Medulla oblongata (tissue), 1 donor: ENCODE measurements around the gene LRRC46.

Source experiments
- DNase-seq: peaks from one replicate; pipeline ENCODE4 v3.0.0-alpha.2; 2015; ENCODE audit errors: extremely low spot score

LRRC46 gene

DNA sequence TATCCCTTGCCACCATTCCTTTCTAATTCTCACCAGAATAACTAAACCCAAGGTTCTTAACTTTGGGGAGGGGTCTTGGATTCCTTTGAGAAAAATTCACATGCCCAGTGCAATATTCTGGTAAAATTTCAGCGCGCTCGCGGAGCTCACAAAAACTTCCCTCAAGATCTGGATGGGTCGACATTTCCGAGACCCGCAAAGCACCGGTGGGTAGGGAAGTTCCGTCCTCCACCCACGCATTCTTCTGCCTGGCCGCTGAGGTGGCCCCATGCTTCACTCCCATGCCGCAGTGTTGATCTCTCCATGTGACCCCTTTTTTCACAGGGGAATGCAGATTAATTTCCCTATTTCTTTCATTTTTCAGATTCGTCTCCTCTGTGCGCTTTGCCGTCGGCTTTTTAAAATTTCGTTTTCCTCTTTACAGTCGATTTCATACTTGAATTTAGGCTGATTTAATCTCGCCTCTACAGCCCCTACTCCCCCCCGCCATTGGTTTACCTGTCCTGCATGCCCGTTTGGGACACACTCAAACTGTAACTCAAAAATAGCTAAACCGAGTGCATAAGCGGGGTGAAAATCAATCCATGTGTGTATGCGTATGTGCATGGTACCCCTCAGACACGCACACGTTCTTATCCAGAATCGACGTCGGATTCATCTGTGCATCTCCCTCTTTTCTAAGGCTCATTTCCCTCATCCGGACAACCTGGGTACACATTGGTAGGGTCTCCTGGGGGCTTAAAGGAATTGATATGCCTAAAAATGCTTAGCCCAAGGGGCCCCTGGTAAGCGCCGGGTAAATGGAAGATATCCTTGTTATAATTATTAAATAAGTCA is 20.9 kb downstream of the LRRC46 start:
- no peak for DNase-seq

DNA sequence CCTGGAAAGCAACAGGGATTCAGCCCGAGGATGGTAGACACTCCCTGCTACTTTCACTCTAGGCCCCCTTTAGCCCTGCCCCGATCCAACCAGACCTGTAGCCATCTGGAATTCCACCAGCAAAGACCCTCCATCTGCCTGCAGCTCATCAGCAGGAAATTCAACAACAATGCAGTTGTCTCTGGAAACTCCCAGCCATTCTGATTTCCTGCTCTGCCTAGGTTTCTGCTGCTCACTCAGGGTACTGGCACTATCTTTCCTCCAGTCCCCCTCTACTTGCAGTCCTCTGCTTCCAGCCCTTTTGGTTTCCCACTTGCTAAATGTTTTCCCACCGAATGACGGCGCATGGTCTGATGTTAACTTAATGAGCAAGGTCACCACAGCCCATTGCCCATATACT is 22.1 kb downstream of the LRRC46 start:
- no peak for DNase-seq

DNA sequence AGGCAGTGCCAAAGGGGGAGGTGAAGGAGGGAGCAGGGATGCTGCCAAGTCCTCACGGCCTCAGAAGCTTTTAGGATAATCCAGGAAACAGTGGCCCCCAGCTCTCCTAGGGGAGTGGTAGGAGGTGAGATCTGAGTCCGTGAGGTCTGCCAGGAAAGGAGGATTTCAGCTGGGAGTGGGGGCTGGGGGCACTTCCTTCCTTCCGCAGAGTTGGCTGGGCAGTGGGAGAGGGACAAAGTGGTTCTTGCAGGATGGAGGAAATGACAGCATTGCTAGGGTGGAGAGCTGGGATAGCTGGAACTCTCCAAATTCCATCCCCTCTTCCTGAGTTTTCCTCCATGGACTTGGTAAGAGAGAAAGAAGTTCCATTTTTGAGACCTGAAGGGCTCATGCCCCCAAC is 24.3 kb downstream of the LRRC46 start:
- no peak for DNase-seq

DNA sequence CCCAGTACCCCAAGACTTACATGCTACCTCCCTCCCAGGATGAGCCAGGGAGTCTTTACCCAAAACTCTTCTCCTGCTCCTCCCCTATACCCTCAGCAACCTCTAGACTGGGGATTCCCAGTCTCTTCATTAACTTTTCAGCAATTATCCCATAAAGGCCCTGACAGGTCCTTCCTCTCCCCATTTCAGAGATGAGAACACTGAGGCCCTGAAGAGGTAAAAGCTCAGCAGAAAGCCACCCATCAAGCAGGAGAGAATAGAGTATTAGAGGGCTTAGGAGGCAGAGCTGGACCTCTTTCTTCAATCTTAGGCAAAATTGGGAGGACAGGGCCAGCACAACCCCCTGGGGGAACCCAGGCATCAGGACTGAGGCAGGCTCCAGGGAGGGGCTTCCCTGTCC is 25.4 kb downstream of the LRRC46 start:
- no peak for DNase-seq

DNA sequence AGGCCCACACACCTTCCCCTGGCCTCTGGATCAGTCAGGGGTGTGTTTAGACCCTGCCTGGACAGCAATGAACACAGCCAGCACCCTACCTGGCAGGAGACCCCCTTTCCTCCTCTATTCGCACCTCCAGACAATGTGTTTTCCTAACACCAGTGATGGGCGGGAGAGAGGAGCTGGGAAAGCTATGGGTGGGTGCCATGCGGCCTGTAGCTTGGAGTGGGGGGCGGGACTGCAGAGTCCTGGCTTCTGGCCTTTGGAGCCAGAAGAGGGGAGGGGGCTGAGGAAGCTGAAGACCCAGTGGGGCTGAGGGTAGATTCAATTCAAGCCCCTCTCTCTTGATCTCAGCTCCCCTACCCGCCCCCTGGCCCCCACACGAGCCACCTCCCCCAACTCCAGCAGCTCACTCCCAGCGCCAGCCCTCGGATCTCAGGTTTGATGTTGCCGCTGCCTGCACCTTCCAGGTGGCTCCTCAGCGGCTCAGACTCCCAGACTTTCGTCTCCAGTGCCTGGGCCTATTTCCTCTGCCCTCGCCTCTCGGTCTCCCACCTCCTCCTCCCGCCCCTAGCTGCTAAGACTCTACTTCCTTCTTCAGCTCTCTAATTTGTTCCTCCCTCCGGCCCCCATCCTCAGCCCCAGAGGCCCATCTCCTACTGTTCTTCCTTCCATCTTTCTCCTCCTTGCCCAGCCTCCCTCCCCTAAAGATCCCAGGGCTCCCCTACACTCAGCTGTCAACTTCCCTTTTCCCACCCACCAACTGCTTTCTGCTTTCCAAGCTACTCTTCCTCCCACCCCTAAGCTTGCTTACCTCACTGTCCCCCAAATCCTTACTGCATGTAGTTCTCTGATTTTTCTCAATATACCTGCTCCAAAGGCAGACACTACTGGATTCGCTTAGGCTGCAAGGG is 26.3 kb downstream of the LRRC46 start:
- no peak for DNase-seq

DNA sequence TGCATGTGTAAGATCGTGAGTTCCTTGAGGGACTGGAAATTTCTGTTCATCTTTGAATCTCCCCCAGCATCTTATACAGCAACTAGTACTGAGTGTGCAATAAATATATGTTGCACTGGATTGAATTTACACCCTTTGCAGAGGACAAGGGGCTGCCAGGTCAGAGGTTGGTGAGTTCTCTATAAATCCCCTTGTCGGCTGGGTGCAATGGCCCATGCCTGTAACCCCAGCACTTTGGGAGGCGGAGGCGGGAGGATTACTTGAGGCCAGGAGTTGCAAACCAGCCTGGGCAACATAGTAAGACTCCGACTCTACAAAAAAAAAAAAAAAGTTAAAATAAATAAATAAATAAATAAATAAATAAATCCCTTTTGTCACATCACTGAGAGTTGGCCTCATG is 28.9 kb downstream of the LRRC46 start:
- no peak for DNase-seq

DNA sequence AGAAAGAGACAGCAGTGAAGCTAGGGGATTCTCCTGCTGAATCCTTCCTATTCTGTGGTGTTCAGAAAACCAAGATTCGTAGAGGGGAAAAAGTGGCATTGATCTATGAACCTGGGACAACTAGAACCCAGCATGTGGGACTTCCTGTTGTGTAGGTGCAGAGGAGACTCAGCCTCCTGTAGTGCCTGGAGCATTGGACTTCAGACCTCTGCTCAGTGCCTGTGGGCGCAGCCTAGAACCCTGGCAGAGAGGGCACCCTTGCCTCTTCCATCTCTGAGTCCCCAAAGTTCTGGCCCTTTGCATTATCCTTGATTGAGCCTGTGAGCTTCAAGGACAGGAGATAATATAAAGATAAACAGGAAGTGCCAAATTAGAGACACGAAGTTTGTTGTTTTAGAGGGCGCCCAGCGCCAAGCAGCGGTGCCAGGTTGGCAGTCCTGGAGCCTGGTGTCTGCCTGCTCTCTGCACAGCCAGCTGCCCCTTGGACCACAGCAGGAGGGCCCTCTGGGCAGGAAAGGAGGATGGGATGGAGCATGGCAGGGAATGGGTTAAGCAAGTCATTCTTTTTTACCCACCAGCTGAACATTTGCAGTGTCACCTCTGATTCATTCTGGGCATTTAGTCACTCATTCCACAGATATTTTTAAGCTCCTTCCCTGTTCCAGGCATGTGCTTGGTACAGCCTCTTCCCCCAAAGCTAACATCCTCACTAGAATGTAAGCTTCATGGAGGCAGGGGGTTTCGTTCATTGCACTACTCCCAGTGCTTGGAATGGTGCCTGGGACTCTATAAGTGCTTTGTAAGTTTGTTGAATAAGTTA is 31.4 kb downstream of the LRRC46 start:
- DNase-seq, result no peak

DNA sequence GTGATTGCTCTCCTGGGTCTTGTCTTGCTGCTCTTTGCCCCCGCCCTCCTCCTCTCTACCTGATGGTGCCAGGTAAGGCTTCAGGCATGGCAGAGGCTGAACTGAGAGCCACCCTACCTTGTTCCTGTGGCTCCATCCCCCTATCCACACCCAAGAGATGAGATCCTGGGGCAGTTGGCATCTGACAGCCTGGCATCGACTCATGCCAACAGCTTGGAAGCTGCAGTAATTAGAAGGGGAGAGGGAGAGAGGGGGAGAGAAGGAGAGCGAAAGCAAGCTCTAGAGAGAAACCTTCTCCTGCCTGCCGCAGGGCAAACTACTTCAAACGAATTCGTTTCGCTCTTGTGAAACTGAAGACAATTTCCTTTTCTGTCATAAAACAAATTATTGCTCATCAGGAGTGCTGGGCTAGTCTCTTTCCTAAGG is 33.3 kb downstream of the LRRC46 start:
- DNase-seq, result no peak

DNA sequence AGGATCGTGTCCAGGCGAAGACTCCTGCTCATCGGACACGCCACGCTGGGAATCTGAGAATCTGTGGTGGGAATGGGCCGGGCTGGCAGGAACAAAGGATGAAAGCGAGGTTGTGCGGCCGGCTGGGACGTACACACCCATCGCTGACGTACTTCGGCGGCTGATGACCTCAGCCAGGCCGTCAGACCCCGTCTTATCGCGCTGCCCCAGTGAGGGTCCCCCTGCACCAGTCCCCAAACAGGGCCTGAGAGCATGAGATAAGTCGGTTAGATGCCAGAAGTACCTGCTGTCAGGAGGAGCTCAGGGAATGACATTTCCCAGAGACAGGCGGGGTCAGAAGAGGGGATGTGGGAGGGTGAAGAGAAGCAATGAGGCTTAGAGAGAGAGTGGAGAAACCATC is 35.5 kb downstream of the LRRC46 start:
- no peak for DNase-seq

DNA sequence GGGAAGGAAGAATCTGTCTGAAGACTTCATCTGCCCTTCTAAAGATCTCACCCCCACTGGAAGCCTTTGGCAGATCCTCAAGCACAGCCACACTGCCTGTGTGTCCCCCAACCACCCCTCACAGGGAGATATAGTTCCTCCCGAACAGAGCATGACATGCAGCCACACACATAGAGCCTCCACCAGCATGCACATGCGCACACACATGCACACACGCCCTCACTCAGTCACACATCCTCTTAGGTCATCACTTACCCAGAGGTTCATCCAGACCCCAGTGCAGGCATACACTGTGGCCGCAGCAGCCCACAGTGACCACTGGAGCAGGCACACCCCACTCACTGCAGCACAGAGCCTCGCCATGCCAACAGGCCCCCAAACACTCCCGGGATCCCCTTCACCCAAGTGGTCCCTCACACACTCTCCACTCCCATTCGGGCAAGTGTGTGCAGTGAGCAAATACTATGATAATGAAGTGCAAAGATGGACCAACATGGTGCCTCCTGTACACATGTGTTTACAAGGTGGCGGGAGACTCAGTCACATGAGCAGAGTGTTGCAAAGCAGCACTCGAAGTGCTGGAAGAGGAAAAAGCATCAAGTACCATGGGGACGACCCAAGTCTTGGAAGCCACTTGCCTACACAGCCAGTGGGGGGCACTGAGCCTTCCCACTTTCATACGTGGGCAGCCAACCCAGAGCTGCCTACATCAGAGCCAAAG is 36.5 kb downstream of the LRRC46 start:
- DNase-seq, result no peak

DNA sequence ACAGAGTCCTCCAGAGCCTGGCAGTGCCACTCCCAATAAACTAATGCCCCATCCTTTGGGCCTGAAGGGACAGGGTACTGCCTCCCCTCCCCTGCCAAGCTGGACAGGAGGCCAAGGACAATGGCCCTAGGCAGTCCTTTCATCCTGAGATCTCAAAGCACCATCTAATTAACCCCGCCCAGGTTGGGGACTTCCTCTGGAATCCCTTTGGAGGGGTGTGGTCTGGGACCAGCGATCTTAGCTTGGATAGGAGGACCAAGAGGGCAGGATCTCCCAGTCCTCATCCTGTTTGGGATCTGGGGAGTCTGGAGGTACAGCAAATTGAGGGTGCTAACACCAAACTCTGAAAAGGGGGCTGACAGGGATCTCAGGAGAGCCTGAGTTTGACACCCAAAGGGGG is 37.6 kb downstream of the LRRC46 start:
- no peak for DNase-seq

DNA sequence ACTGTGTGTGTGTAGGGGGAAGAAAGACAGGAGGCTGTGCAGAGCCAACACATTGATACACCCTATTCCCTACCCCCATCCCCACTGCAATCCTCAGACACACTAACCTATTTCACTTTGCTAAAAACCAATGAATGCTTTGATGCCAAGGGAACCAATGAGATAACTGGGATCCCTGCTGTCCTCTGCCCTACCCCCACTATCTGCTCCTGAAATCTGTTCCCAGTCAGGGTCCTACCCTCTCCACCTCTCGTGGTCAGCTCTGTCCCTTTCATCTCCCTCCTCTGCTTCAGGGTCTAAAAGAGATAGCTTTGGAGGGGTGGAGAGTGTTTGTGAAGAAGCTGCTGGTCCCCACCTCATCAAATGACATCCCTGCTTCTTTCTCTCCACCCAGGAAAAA is 38.6 kb downstream of the LRRC46 start:
- no peak for DNase-seq

DNA sequence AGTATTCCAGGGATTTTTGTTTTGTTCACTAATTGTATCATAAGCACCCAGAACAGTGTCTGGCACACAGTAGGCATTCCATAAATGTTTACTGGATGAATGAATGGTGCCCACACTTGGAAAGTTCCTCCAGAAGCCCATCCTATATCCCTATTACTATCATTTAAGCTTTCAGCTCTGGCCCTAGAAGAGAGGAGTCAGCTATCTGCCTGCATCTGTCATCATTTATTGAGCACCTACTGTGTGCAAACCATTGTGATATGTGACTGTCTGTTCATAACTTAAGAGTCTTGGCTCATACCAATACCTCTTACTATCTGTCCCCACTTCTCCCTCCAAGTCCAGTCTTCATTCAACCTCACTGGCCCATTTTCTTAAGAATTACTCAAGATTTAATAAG is 39.6 kb downstream of the LRRC46 start:
- DNase-seq, result no peak

DNA sequence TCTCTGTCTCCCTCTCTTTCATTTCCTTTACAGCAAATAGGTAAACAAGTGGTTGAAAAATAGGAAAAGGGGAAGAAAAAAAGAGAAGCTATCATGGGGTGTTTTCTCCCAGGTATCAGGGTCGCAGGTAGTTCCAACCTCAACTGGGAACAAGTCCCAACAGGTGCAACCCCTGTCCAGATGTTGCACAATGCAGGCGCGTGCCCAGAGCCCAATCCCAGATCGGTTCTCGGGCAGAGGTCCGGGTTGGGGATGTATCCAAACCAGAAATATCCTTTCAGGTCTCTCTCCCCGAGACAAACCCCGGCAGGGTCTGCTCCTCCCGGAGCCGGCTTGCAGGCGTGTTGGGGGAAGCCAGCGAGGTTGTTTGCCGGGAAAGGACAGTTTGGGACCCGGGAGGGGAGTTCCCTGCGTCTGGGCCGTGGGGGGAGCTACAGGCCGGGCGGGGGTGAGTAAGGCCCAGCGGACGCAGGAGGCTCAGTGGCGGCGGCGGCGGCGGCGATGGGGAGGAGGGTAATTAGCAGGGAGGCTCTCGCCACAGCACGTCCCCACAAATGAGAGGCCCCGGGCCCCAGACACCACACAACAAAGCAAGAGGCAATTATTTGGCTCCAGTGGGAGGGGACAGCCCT is 40.7 kb downstream of the LRRC46 start:
- no peak for DNase-seq

DNA sequence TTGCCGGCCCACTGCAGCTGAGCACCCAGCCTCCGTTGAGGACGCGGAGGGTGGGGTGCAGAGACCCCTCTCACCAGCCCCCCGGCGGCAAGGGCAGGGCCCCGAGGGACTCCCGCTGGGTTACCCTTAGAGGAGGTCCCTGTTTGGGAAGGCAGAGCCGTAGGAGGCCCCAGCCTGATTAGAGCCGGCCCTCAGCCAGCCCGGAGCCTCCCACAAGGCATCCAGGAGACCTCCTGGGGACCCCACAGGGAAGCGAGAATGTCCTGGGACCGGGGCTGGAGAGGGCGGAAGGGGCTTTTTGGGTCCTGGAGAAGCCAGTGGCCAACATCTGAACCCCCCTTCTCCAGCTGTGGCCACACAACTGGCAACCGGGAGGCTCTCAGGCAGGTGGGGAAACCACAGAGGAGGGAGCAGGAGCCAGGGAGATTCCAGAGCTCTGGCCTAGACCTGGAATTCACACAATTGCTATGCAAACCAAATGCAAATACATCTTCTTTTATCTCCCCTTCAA is 41.2 kb downstream of the LRRC46 start:
- DNase-seq, result no peak

DNA sequence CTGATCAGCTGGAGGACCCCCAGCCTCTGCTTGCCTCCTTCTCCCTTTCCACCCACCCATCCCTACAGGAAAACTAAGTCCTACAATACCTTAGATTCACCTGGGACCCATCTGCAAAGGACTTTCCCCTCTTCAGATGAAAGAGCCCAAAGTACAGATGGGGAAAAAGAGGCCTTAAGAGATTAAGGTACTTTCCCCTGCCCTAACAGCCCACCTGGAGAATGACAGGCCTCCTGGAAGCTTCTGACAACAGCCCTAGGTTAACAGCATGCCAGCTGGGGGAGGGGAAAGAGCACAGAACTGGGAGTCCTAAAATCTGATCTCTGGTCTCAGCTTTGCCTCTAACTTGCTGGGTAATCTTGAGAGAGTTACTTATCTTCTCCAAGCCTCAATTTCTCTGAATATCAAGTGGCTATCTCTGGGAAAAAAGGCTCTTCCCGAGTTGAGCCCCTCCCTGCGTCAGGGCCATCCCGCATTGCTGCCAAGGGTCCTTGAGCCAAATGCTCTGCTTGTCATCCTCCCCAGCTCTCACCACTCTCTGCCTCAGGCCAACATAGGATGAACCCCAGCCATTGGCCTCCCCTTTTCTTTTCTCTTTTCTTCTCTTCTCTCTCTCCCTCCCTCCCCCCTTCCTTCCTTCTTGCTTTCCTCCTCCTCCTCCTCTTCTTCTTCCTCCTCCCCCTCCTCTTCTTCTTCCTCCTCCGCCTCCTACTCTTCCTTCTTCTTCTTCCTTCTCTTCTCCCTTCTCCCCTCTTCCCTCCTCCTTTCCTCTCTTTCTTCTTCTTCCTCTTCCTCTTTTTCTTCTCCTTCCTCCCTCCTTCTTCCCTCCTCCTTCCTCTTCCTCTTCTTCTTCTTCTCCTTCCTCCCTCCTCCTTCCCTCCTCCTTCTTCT is 42.0 kb downstream of the LRRC46 start:
- no peak for DNase-seq

DNA sequence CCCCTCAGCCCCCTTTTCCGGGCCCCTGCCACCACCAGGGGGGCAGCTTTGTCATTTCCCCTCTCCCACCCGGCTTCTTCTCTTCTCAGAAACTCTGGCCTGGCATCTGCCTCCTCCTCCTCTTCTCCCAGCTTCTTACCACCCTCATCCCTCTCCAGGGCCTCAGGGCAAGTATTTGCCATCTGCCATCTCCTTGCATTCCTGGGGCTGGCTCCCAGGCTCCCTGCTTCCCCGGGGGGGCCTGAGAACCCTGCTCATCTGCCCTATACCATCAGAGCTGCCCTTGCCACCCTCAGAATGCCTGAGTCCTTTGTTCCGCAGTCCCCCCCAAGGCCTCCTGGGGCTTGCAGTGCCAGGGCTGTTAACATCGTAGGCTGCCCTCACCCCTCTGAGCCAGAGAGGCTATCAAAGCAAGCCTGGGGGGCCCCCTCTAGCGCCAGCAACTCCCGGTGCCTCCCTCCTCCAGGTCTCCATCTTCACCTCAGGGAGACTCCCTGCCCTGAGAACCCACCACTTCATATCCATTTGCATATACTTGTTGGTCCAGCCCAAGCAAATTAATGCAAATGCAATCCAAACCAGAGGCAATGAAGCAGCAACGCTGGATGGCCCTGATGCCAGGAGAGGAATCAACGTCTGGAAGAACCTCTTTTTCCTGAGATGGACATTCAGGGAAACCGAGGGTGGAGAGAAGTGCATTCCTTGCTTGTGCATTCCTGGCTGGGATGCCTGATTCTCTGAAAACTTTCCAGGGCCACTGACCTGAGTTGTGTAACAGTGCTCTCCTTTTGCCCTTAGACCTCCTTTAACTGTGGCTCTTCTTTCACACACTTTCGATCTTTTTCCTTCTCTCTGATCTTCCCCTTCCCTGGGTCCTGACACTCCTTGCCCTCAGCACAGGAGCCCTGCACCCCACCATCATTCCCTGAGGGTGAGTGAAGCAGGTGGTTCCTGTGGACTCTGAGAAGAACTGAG is 43.8 kb downstream of the LRRC46 start:
- DNase-seq, result no peak

DNA sequence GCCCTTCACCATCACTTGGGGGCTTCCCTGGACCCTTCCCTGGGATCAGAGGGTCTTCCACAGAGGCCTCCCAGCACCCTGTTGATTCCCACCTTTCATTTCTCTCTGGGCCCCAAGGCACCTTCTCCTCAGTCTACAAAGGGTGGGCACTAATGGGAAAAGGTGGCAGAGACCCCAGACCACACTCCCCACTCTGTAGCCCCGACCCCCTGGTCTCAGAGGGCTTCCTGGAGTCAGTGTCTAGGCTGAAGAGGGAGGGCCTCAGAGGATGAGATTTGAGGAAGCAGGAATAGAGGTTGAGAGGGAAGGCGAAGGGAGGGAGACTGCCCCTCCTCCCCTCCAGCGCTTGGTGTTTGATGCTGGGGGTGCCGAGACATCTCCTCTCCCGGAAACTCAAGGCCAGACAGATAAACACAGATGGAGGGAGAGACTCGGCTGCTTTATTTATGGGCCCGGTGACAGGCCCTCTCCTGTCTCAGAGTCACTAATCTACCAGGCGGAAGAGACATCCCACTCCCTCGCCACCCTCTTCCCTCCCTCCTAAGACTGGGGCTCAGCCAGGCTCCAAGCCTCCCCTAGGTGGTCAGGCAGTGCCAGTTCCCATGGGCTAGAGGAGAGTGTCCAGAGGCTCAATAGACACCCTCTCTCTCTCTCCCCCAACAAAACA is 46.0 kb downstream of the LRRC46 start:
- no peak for DNase-seq
